VCaP (cell line): ENCODE results near the gene ATOSA.

Experiments used
- H3K27ac ChIP-seq: fragments of 450-650 bp; 2 replicates; pipeline ENCODE4 v1.5.1; 2017
- TF ChIP-seq, protein P1 (sequence below): fragments of 450-650 bp; conservative IDR thresholded peaks from 2 replicates; pipeline ENCODE4 v1.5.1; 2017; ENCODE audit warnings: mild to moderate bottlenecking, moderate library complexity

Gene ATOSA, protein sequence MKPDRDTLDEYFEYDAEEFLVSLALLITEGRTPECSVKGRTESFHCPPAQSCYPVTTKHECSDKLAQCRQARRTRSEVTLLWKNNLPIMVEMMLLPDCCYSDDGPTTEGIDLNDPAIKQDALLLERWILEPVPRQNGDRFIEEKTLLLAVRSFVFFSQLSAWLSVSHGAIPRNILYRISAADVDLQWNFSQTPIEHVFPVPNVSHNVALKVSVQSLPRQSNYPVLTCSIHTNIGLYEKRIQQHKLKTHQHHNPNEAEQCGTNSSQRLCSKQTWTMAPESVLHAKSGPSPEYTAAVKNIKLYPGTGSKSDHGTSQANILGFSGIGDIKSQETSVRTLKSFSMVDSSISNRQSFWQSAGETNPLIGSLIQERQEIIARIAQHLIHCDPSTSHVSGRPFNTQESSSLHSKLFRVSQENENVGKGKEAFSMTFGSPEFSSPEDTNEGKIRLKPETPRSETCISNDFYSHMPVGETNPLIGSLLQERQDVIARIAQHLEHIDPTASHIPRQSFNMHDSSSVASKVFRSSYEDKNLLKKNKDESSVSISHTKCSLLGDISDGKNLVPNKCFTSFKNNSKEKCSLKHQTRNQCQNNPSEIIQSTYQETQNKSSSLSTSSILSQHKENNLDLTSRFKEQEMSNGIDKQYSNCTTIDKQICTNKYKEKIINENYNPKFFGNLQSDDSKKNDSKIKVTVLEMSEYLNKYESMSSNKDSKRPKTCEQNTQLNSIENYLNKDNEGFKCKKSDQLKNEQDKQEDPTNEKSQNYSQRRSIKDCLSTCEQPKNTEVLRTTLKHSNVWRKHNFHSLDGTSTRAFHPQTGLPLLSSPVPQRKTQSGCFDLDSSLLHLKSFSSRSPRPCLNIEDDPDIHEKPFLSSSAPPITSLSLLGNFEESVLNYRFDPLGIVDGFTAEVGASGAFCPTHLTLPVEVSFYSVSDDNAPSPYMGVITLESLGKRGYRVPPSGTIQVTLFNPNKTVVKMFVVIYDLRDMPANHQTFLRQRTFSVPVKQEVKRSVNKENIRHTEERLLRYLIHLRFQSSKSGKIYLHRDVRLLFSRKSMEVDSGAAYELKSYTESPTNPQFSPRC

GRCh38 chr15:52679232-52680040, at the start of gene ATOSA:
ATOSA (minus strand) TSS chr15:52679388; CDS start chr15:52678021, 1,367 bp downstream.
- peak within 1 kb of the TSS; percentile 99 for H3K27ac ChIP-seq
- TF ChIP-seq, protein P1, sequence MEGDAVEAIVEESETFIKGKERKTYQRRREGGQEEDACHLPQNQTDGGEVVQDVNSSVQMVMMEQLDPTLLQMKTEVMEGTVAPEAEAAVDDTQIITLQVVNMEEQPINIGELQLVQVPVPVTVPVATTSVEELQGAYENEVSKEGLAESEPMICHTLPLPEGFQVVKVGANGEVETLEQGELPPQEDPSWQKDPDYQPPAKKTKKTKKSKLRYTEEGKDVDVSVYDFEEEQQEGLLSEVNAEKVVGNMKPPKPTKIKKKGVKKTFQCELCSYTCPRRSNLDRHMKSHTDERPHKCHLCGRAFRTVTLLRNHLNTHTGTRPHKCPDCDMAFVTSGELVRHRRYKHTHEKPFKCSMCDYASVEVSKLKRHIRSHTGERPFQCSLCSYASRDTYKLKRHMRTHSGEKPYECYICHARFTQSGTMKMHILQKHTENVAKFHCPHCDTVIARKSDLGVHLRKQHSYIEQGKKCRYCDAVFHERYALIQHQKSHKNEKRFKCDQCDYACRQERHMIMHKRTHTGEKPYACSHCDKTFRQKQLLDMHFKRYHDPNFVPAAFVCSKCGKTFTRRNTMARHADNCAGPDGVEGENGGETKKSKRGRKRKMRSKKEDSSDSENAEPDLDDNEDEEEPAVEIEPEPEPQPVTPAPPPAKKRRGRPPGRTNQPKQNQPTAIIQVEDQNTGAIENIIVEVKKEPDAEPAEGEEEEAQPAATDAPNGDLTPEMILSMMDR = no peak; the same call in 1 of the 2 replicates

- TF ChIP-seq, protein P1 = no peak
- H3K27ac ChIP-seq = no peak overlapping the region
Observed at GRCh38 chr15:52728899-52729298, 49.7 kb upstream of the ATOSA start.

GRCh38 chr15:52727815-52728214, 48.6 kb upstream of the ATOSA start:
- no peak overlapping the region for H3K27ac ChIP-seq
- TF ChIP-seq, protein P1 = no peak

DNA sequence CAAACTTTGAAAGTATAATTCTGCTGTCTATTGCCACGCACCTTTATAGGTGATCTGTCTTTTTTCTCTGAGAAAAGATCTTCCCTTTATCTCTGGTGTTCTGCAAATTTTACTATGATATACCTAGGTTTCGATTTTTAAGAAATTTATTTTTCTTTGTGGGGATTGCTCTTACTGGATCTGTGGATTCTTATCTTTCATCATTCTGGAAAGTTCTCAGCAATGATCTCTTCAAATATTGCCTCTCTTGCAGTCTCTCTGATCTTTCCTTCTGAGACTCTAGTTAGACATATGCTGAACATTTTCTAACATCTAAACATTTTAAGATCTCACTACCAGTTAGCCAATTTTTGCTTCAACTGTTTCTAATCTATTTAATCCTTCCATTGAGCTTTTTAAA, 47.0 kb upstream of the ATOSA start:
- TF ChIP-seq, protein P1 = no peak
- no peak overlapping the region for H3K27ac ChIP-seq

DNA sequence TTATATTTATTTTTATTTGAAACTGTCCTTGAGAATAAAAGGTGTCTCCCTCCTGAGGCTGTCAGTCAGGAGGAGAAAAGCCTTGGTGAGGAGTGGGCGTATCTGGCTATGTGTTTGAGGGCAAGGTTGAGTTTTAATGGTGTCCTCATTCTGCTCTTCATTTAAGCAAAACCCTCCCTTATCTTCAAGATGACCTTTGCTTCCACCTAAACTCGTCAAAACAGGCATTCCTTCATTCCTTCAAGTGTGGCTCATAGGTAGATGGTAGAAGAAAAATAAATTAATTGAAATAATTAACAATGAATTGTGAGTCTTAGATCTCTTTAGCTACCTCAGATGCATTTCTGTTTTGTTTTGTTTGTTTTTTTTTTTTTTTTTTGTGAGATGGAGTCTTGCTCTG, 39.4 kb upstream of the ATOSA start:
- TF ChIP-seq, protein P1 = no peak
- H3K27ac ChIP-seq = no peak overlapping the region

DNA sequence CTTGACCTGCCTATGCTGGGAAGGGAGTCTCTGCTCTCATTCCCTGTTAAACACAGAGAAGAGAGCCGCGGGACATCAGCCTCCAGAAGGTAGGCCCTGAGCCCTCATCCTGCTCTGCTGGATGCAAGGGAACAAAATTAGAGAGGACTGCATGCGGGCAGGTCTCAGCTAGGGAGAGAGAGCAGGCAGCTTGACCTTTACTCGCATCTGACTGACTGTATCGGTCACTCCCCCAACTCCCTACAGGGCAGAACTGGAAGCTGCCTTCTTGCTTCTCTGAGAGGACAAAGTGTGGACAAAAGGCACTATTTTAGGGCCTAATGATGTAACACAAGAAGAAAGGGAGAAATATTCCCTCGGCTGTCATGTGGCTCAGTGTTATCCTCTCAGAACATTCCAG, 38.7 kb upstream of the ATOSA start:
- peak overlapping the region; percentile 42 for H3K27ac ChIP-seq
- TF ChIP-seq, protein P1 = no peak
